GF-D8 (cell line): ENCODE results near the gene CELF4.

Experiments
- DNase-seq: peaks from one replicate; lab custom pipeline; 2025; lab: John Stamatoyannopoulos, UW

Gene CELF4

GRCh38 chr18:37409878-37410277, 155.7 kb downstream of the CELF4 start:
- no peak for DNase-seq

GRCh38 chr18:37408676-37409265, 156.8 kb downstream of the CELF4 start:
- no peak for DNase-seq

- no peak for DNase-seq
Measured at GRCh38 chr18:37407571-37407970, 158.0 kb downstream of the CELF4 start.

GRCh38 chr18:37405772-37406171, 159.8 kb downstream of the CELF4 start:
- no peak for DNase-seq

- DNase-seq: no peak
Measured at GRCh38 chr18:37405229-37405628, 160.4 kb downstream of the CELF4 start.

GRCh38 chr18:37403788-37404187, 161.8 kb downstream of the CELF4 start:
- DNase-seq: no peak

GRCh38 chr18:37403100-37403781, 162.4 kb downstream of the CELF4 start:
- DNase-seq: no peak

- no peak for DNase-seq
Measured at GRCh38 chr18:37402735-37403099, 162.9 kb downstream of the CELF4 start.

GRCh38 chr18:37400802-37401201, 164.8 kb downstream of the CELF4 start:
- DNase-seq: no peak

- DNase-seq: no peak
Measured at GRCh38 chr18:37398248-37398920, 167.2 kb downstream of the CELF4 start.

- DNase-seq: no peak
Measured at GRCh38 chr18:37397814-37398213, 167.8 kb downstream of the CELF4 start.

- DNase-seq: no peak
Measured at GRCh38 chr18:37396971-37397720, 168.5 kb downstream of the CELF4 start.

- DNase-seq: no peak
Measured at GRCh38 chr18:37395631-37396030, 170.0 kb downstream of the CELF4 start.

- no peak for DNase-seq
Measured at GRCh38 chr18:37395138-37395537, 170.5 kb downstream of the CELF4 start.

GRCh38 chr18:37394610-37394965, 171.0 kb downstream of the CELF4 start:
- DNase-seq: no peak

- no peak for DNase-seq
Measured at GRCh38 chr18:37393945-37394609, 171.5 kb downstream of the CELF4 start.

- DNase-seq: no peak
Measured at GRCh38 chr18:37393221-37393827, 172.3 kb downstream of the CELF4 start.

- DNase-seq: no peak
Measured at GRCh38 chr18:37392648-37393047, 172.9 kb downstream of the CELF4 start.

GRCh38 chr18:37391698-37392548, 173.7 kb downstream of the CELF4 start:
- no peak for DNase-seq

- DNase-seq: no peak
Measured at GRCh38 chr18:37391156-37391555, 174.4 kb downstream of the CELF4 start.

- DNase-seq: no peak
Measured at GRCh38 chr18:37390687-37391086, 174.9 kb downstream of the CELF4 start.
